Nephron progenitor cell (in vitro differentiated cells): Measurements from ENCODE around the gene PRPH.
A peak's percentile ranks its signal among the peaks of the same experiment; 100 is the strongest.

ENCODE experiments used
- DNase-seq: peaks from one replicate; pipeline ENCODE4 v3.0.0; 2021
- H3K27ac Mint-ChIP-seq: 2 replicates; pipeline ENCODE4 v1.8.0; 2021; ENCODE audit warnings: mild to moderate bottlenecking, moderate library complexity, mixed read lengths
- H3K27me3 Mint-ChIP-seq: 2 replicates; pipeline ENCODE4 v1.8.0; 2021; ENCODE audit warnings: mild to moderate bottlenecking, low read depth, mixed read lengths; ENCODE audit not compliant: poor library complexity
- H3K36me3 Mint-ChIP-seq: 2 replicates; pipeline ENCODE4 v1.8.0; 2021; ENCODE audit warnings: low read depth, mixed read lengths
- H3K4me1 Mint-ChIP-seq: 2 replicates; pipeline ENCODE4 v1.8.0; 2021; ENCODE audit warnings: mixed read lengths
- H3K4me3 Mint-ChIP-seq: 2 replicates; pipeline ENCODE4 v1.8.0; 2021; ENCODE audit warnings: mild to moderate bottlenecking, moderate library complexity, mixed read lengths
- H3K9me3 Mint-ChIP-seq: 2 replicates; pipeline ENCODE4 v1.8.0; 2021; ENCODE audit warnings: mild to moderate bottlenecking, moderate library complexity, mixed read lengths
- CTCF ChIP-seq: fragments of 200-600 bp; sonication (generic); IDR thresholded peaks from 2 replicates; pipeline ENCODE4 v1.5.0; 2021; ENCODE audit warnings: antibody characterized with exemption

Gene PRPH

GRCh38 chr12:49296836-49297694 lies 2.1 kb downstream of the PRPH start:
- H3K9me3 Mint-ChIP-seq = no peaks in the 10 kb centered on the region
- H3K4me1 Mint-ChIP-seq = peaks cover 17% of the 10 kb centered on the region
- peaks cover 100% of the 10 kb centered on the region for H3K27me3 Mint-ChIP-seq
- no peak overlapping the region for H3K27ac Mint-ChIP-seq
- no peaks in the 10 kb centered on the region for H3K36me3 Mint-ChIP-seq
- H3K4me3 Mint-ChIP-seq = peak overlapping the region; percentile 57
- peak; percentile 56 for DNase-seq
- TF ChIP-seq CTCF = no peak

GRCh38 chr12:49297695-49298060 lies 2.7 kb downstream of the PRPH start:
- Mint-ChIP-seq H3K27ac (no peak overlapping the region), H3K4me1 (peaks cover 17% of the 10 kb centered on the region), H3K27me3 (peaks cover 100% of the 10 kb centered on the region), H3K36me3 (no peaks in the 10 kb centered on the region), H3K9me3 (no peaks in the 10 kb centered on the region), H3K4me3 (peak overlapping the region; percentile 57)
- no peak for TF ChIP-seq CTCF
- DNase-seq = no peak

- no peak for TF ChIP-seq CTCF
- peaks cover 16% of the 10 kb centered on the region for H3K4me1 Mint-ChIP-seq
- no peaks in the 10 kb centered on the region for H3K9me3 Mint-ChIP-seq
- H3K27me3 Mint-ChIP-seq = peaks cover 100% of the 10 kb centered on the region
- DNase-seq = no peak
- H3K27ac Mint-ChIP-seq = no peak overlapping the region
- no peaks in the 10 kb centered on the region for H3K36me3 Mint-ChIP-seq
- H3K4me3 Mint-ChIP-seq = no peak overlapping the region
These were observed 3.2 kb downstream of the PRPH start for GRCh38 chr12:49298160-49298559.

GRCh38 chr12:49301760-49302159 lies 6.8 kb downstream of the PRPH start:
- Mint-ChIP-seq H3K4me1 (no peaks in the 10 kb centered on the region), H3K27me3 (peaks cover 87% of the 10 kb centered on the region), H3K9me3 (no peaks in the 10 kb centered on the region), H3K36me3 (no peaks in the 10 kb centered on the region), H3K4me3 (no peak overlapping the region), H3K27ac (no peak overlapping the region)
- TF ChIP-seq CTCF = no peak
- no peak for DNase-seq

- DNase-seq = no peak
- Mint-ChIP-seq H3K27ac (no peak overlapping the region), H3K4me1 (no peaks in the 10 kb centered on the region), H3K36me3 (no peaks in the 10 kb centered on the region), H3K9me3 (no peaks in the 10 kb centered on the region), H3K27me3 (peaks cover 78% of the 10 kb centered on the region), H3K4me3 (no peak overlapping the region)
- no peak for TF ChIP-seq CTCF
These were observed 9.2 kb downstream of the PRPH start for GRCh38 chr12:49304161-49304560.
